ENCODE measurements around the gene TRRAP. TPM values are rescaled to one million over a fixed set of nuclear protein-coding genes. Genes with fewer than 3 reads are reported as not detected.

TRRAP gene
- total and polyA plus RNA-seq, 2 of the 8 experiments (the other 6 are each of a cell fraction or from before 2014, with no cell fraction given), result 21.7 to 48.6 TPM

GRCh38 chr7:98831641-98832221 lies 46.6 kb upstream of the TRRAP start (continued):
- TF ChIP-seq CREB1 (IDR thresholded peaks at IDR 0.05) (no peak), NANOG (IDR thresholded peaks at IDR 0.05; ENCODE audit: insufficient read depth, low read depth, low read length, poor library complexity, severe bottlenecking) (no peak), RNF2 (IDR thresholded peaks at IDR 0.05; ENCODE audit: borderline replicate concordance, low read depth, low read length, missing control alignments, poor library complexity, severe bottlenecking) (no peak), KDM4A (IDR thresholded peaks at IDR 0.05; ENCODE audit: low read depth, low read length, severe bottlenecking) (no peak), KDM5A (IDR thresholded peaks at IDR 0.05; ENCODE audit: low read length) (no peak), TAF1 (IDR thresholded peaks at IDR 0.05; ENCODE audit: low read depth, low read length) (no peak), POLR2A (IDR thresholded peaks at IDR 0.05; ENCODE audit: control extremely low read depth in 1 of 2, low read depth in 2 of 2, low read length in 2 of 2) (no peak)

Data from H1 (cell line).